Stromal cell of bone marrow (primary cell): Measurements from ENCODE around the gene TPBGL.

ENCODE experiments used
- DNase-seq: peaks from one replicate; pipeline ENCODE4 v3.0.0-alpha.2; 2012; ENCODE audit warnings: low read depth

Gene TPBGL

DNA sequence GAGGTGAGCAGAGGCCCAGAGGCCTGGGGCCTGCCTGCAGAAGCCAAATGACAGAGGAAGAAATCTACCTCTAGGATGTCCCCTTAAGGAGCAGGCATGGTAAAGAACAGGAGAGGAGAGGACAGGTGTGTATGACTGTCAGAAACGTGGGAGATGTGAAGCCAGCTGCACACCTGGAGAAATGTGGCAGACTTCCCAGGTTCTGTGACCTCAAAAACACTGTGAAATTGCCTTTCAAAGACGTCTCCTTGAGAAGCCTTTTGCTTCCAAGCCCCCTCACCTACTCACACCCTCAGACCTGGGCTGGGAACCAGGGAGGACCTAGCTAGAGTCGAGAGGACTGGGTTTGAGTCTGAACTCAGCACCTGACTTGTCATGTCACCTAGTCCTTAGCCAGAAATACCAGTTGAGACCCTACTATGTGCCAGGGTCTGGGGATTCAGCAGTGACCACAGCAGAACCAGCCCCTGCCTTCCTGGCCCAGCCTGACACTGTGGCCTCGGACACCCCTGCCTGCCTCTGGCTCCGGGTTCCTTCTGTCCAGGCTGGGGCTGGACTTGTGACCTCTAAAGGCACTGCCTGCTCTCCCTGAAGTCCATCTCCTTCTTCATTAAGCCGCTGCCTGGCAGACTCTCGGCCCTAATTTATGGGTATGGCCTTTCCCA lies 5.6 kb downstream of the TPBGL start:
- DNase-seq: no peak

GRCh38 chr11:75246671-75247350 lies 6.2 kb downstream of the TPBGL start:
- no peak for DNase-seq

DNA sequence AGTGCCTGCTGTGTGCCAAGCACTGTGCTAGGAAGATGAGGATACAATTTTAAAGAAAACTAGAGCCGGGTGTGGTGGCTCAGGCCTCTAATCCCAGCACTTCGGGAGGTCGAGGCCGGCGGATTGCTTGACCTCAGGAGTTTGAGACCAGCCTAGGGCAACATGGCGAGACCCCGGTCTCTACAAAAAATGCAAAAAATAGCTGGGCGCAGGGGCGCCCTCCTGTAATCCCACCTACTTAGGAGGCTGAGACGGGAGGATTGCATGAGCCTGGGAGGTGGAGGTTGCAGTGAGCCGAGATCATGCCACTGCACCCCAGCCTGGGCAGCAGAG lies 8.3 kb downstream of the TPBGL start:
- DNase-seq: no peak

DNA sequence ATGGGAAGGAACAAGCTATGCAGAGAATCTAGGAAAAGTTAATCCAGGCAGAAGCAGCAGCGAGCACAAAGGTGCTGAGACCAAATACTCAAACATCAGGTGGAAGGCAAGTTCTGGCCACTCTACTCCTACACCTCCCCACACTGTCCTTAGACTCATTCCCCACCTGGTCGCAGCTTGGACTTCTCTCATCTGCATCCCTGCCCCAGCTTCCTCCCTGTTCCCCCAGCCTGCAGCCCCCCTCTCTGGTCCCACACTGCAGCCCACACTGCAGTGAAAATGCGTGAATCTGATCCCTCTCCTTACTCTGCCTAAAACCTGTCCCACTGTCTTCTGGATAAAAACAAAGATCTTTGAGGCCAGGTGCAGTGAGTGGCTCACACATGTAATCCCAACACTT lies 9.1 kb downstream of the TPBGL start:
- no peak for DNase-seq

GRCh38 chr11:75254326-75254725 lies 13.8 kb downstream of the TPBGL start:
- no peak for DNase-seq

- DNase-seq: no peak
Observed at GRCh38 chr11:75260396-75261170, 20.0 kb downstream of the TPBGL start.

DNA sequence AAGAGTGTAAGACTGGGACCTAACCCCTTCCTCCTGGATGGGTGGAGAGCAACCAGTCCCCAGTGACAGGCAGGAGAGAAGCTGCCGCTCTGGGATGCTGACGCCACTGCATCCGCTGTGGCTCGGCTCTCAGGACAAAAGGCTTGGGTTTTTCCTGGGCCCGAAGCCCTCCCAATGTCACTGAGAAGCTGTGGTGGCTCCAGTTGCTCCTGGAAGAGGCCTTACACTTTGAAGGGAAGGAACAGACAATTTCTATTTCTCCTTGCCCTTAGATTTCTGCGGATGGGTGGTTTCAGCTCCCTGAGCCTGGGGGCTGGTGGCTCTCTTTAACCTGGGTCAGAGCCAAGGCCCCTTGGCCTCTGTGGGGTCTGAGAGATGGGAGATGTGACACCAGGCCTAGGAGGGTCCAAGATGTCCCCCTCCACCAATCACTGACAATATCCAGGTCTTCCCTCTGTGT lies 21.4 kb downstream of the TPBGL start:
- no peak for DNase-seq

DNA sequence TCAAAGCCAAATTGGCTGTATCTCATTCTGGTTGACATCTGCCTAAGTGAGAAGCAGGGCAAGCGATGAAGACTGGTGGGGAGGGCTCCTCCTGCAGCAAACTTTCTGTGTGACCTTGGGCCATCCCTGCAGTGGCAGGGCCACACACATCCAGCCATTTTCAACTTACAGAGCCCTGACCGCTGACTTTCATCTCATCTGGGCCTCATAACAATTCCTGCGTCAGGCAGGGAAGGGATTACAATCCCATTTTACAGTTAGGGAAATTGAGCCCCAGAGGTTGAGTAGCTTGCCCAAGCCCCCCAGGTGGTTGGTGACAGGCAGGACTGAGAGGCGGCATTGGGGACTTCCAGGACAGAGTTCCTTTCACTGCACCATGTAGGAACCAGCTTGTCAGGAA lies 21.9 kb downstream of the TPBGL start:
- no peak for DNase-seq

DNA sequence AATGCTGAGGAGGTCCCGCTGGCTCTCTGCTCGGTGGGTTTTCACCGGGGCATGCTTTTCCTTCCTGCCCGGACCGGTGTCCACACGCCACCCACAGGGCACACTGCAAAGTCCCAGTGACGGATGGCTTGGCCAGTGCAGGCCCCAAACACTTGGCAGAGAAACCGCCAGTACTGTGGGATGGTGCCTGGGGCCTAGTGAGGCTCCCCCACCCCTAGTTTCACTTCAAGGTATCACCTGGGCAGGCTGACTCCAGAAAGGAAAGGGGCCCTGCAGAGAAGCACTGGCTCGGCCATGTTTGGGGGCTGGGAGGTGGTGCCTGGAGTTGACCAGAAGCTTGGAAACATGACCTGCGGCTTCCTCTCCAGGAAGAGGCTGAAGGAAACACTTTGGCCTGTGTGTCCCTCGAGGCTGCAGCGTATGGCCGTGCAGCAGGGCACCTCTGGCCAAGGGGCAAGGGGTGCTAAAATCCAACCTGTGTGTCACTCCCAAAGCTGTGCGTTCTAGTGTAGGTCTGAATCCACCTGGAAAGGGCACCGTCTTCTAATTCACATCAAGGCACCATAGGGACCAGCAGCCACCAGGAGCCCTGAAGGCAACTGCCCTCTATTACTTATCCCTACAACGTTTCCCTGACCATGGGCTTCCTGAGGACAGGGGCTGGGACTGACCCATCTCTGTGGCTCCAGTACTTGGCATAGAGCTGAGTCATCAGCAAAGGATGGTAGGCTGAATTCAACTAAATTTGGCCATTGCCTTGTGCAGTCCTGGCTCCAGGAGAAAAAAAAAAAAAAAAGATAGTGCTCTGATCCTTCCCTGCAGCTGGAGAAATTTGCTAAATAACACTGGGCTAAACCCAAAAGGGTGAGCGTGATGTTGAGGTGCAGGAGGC lies 22.6 kb downstream of the TPBGL start:
- no peak for DNase-seq

GRCh38 chr11:75263944-75264349 lies 23.4 kb downstream of the TPBGL start:
- DNase-seq: no peak

- DNase-seq: no peak
Observed at GRCh38 chr11:75264356-75264755, 23.8 kb downstream of the TPBGL start.

GRCh38 chr11:75264971-75265370 lies 24.4 kb downstream of the TPBGL start:
- DNase-seq: no peak

DNA sequence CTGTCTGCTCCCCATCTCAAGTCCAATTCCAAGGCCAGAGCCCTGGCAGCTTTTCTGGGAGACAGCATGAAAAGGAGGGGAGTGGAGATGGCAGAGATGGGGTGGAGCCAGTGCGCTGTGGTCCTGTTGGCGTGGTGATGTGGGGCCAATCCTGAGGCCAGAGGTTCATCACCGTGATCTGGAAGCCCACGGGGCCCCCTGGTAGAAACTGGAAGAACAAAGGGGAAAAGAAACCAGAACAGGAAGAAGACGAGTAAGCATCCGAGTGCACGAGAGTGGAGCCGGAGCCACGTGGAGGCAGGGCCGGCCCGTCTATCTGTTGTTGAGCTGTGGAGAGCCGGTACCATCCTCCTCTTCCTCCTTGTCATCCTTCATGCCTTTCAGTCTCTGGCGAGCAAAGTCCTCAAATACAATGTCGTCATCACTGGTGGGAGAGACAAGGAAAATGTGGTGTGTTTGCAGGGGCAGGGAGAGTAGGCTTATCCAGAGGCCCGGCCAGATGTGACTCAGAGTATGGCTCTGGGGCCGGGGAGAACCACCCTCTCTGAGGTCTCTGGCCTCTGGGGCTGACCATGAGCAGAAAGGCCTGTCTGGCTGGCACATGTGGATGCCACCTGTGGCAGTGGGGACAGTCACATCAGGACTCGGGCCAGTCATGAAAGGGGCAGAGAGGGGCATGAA lies 25.4 kb downstream of the TPBGL start:
- DNase-seq: no peak

- DNase-seq: no peak
Observed at GRCh38 chr11:75267171-75267970, 26.8 kb downstream of the TPBGL start.

GRCh38 chr11:75268626-75269366 lies 28.2 kb downstream of the TPBGL start:
- no peak for DNase-seq

GRCh38 chr11:75269367-75269660 lies 28.7 kb downstream of the TPBGL start:
- DNase-seq: no peak

DNA sequence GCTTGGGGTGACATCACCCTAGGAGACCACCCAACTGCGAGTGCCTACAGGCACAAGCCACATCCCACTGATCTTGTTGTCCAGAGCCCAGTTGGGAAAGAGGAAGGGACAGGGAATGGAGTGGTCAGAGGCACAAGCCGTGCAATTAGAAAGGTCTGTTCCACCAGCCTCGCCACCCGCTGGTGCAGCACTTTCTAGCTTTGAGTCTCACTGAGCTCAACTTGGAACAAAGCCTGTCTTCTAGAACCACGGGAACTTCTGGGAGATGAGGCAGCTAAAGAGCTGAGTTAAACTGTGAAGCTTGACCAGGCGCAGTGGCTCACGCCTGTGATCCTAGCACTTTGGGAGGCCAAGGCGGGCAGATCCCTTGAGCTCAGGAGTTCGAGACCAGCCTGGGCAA lies 29.3 kb downstream of the TPBGL start:
- DNase-seq: no peak

DNA sequence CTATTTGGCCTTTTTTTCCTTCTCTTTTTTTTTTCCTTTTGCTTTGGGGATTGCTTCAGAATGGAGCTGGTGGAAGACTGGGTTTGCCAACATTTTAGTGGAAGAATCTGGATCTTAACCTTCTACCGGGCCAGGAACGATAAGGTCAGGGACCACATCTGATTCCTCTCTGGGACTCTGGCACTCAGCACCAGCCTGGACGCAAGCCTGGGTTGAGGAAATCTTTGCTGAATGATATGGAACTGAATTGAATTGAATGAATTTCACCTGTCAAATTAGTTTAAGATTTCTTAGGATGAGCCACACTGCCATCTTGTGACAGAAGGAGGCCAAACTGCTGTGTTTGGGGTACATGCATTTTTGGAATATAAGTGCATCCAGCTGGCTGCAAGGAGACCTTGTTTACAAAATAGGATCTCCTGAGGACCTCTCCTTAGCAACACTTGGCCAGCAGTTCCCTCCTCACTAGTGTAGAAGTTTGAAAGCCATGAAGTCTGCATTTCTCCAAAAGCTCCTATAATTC lies 30.4 kb downstream of the TPBGL start:
- no peak for DNase-seq

DNA sequence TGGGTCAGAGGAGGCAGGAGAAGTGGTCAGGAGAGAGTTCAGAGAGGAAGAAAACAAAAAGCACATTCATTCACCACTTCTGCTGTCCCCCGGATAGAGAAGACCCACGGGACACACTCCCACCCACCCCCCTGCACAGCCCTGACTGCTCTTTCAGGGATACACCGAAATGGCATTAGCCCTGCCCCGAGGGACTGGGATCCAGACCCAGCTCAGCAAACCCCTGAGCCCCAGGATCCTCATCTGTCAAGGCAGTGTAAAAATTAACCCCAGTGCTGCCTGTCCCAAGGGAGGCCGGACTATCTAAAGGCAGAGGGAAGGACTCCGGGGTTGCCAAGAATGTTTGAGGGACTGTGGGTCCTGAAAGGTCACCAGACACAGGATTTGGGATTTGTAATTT lies 31.2 kb downstream of the TPBGL start:
- DNase-seq: no peak

- no peak for DNase-seq
Observed at GRCh38 chr11:75272391-75272790, 31.8 kb downstream of the TPBGL start.
